Gastroesophageal sphincter (tissue), 4 donors: ENCODE data around the gene RAD51B. TPM values are rescaled to one million over a fixed set of nuclear protein-coding genes. Genes with fewer than 3 reads are reported as not detected.

Experiments used
- ATAC-seq: fragments of 150-250 bp; one replicate; pipeline ENCODE4 v1.9.1; 2016; ENCODE audit warnings: mild to moderate bottlenecking, moderate library complexity
- H3K27ac ChIP-seq, 4 donors: fragments of 200-600 bp; sonication (generic) in 3 of 4; 1 replicate in 3 of 4; 2 replicates in 1 of 4; pipeline ENCODE4 v1.5.1; 2016 to 2019
- H3K27me3 ChIP-seq: fragments of 200-600 bp; sonication (generic); one replicate; pipeline ENCODE4 v1.5.1; 2019
- H3K36me3 ChIP-seq, 2 donors: fragments of 200-600 bp; sonication (generic); one replicate each; pipeline ENCODE4 v1.5.1; 2019; ENCODE audit warnings: control low read depth in 1 of 2
- H3K4me1 ChIP-seq, 3 donors: fragments of 200-600 bp; sonication (generic); 1 replicate in 2 of 3; 2 replicates in 1 of 3; pipeline ENCODE4 v1.5.1; 2016 to 2019; ENCODE audit warnings: control low read depth in 2 of 3
- H3K4me3 ChIP-seq, 2 donors: fragments of 200-600 bp; sonication (generic); one replicate each; pipeline ENCODE4 v1.5.1; 2019; ENCODE audit warnings: mild to moderate bottlenecking in 1 of 2, moderate library complexity in 1 of 2
- H3K9me3 ChIP-seq, 3 donors: fragments of 200-600 bp; sonication (generic); one replicate each; pipeline ENCODE4 v1.5.1; 2017 to 2019; ENCODE audit warnings: control low read depth in 2 of 3
- EP300 ChIP-seq: sonication (generic); formaldehyde crosslinking; IDR thresholded peaks from one replicate; pipeline ENCODE4 v1.6.1; 2017; ENCODE audit warnings: antibody characterized with exemption, mild to moderate bottlenecking
- POLR2A ChIP-seq, 2 donors: fragments of 450-650 bp; IDR thresholded peaks; one replicate each; pipeline ENCODE4 v1.6.1; 2017; ENCODE audit warnings: antibody characterized with exemption in 2 of 2, mild to moderate bottlenecking in 2 of 2, moderate library complexity in 1 of 2
- POLR2AphosphoS5 ChIP-seq: sonication (generic); formaldehyde crosslinking; IDR thresholded peaks from one replicate; pipeline ENCODE4 v1.6.1; 2017; ENCODE audit warnings: antibody characterized with exemption
- WGBS, 2 donors: methylation state at CpG; one replicate each; pipeline ENCODE4 v1.1.5; 2018; ENCODE audit warnings: low coverage in 1 of 2; 5-methylcytosine and 5-hydroxymethylcytosine counted together
- total RNA-seq, 4 donors: library from RNA; depleted of rRNA; stranded (reverse); fragments of >200 nt; gene quantifications; one replicate each; pipeline ENCODE4 v1.1.0, GENCODE V29; 2016
- TF ChIP-seq, protein P1 (sequence below), 4 experiments: fragments of 200-600 bp in 2 of 4; fragments of 450-650 bp in 2 of 4; sonication (generic) in 1 of 4; IDR thresholded peaks; one replicate each; pipeline ENCODE4 v1.5.1; 2017 to 2019; ENCODE audit warnings: antibody characterized with exemption in 4 of 4, mild to moderate bottlenecking in 2 of 4, moderate library complexity in 2 of 4

RAD51B gene
- total RNA-seq, 4 donors from 2014 or later = 5.1 to 7.0 (median 6.0) TPM

DNA sequence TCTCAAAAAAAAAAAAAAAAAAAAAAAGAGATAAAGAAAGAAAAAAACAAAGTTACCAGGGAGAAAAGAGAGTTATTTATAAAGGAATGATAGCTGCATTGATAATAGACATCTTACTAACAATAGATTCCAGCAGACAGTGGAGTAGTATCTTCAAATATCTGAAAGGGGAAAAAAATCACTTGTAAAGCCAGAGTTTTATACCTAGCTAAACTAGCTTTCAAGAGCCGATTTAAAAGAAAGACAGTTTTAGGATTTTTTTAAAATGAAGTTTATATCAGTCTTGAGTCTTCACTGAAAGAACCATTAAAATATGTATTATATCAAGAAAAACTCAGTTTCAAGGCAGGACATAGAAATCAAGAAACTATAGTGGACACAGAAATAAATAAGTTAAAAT is 710.9 kb downstream of the RAD51B start:
- WGBS, 2 donors = 80 to 100% methylated on average over 1 of the region's 1 CpG
- Histone ChIP-seq H3K4me1 (peaks cover 4 to 22% (median 7%) of the 10 kb centered on the region in 3 donors), H3K4me3 (no peak overlapping the region), H3K36me3 (no peaks in the 10 kb centered on the region), H3K27me3 (no peaks in the 10 kb centered on the region), H3K27ac (no peak overlapping the region), H3K9me3 (peaks cover 0 to 24% (median 0%) of the 10 kb centered on the region in 3 donors)
- ATAC-seq = no peak
- TF ChIP-seq POLR2AphosphoS5 (no peak), POLR2A (IDR thresholded peaks at IDR 0.05) (no peak), EP300 (no peak)
- TF ChIP-seq, protein P1, sequence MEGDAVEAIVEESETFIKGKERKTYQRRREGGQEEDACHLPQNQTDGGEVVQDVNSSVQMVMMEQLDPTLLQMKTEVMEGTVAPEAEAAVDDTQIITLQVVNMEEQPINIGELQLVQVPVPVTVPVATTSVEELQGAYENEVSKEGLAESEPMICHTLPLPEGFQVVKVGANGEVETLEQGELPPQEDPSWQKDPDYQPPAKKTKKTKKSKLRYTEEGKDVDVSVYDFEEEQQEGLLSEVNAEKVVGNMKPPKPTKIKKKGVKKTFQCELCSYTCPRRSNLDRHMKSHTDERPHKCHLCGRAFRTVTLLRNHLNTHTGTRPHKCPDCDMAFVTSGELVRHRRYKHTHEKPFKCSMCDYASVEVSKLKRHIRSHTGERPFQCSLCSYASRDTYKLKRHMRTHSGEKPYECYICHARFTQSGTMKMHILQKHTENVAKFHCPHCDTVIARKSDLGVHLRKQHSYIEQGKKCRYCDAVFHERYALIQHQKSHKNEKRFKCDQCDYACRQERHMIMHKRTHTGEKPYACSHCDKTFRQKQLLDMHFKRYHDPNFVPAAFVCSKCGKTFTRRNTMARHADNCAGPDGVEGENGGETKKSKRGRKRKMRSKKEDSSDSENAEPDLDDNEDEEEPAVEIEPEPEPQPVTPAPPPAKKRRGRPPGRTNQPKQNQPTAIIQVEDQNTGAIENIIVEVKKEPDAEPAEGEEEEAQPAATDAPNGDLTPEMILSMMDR (IDR thresholded peaks at IDR 0.05) = no peak

DNA sequence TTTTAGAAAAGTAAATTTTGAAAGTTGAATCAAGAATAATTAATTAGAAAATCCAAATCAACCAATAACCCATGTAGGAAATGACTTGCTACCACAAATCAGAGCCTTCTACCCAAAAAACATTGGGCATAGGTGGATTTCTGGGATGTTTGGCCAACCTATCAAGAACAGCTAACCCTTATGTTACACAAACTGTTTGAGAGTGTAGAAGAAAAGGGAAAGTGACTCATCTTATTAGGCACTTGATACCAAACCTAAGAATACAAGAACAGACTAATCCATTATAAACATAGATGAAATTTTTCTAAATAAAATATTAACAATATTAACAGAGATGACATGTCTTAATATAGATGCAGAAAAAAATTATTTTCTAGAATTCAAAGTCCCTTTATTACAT is 712.9 kb downstream of the RAD51B start:
- Histone ChIP-seq H3K9me3 (peaks cover 0 to 24% (median 0%) of the 10 kb centered on the region in 3 donors), H3K36me3 (no peaks in the 10 kb centered on the region), H3K27me3 (no peaks in the 10 kb centered on the region), H3K4me3 (no peak overlapping the region), H3K27ac (no peak overlapping the region), H3K4me1 (peaks cover 0 to 9% (median 7%) of the 10 kb centered on the region in 3 donors)
- TF ChIP-seq POLR2AphosphoS5 (no peak), EP300 (no peak), POLR2A (IDR thresholded peaks at IDR 0.05) (no peak)
- TF ChIP-seq, protein P1 (IDR thresholded peaks at IDR 0.05) = no peak
- no peak for ATAC-seq

DNA sequence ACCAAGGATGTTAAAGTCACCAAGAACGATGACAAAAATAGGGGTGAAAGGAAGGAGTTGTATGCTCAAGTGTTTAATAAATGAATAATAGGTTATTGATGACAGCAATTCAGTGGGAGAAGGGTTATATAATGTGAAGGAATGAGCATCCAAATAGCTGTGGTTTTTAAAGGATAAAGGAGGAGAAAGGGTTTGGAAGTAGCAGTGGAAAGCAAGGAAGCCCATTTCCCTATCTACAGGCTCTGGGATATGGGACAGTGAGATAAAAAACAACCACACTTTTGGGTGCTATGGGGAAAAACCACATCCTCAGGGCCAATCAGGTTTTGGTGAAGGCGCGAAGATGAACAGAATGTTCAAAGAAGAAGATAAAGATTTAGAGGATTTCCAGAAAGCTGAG is 714.7 kb downstream of the RAD51B start:
- WGBS, 2 donors = 100% methylated on average over 3 of the region's 3 CpGs
- Histone ChIP-seq H3K4me1 (peaks cover 0 to 15% (median 0%) of the 10 kb centered on the region in 3 donors), H3K27me3 (no peaks in the 10 kb centered on the region), H3K36me3 (no peaks in the 10 kb centered on the region), H3K4me3 (no peak overlapping the region), H3K27ac (no peak overlapping the region), H3K9me3 (peaks cover 0 to 20% (median 0%) of the 10 kb centered on the region in 3 donors)
- no peak for ATAC-seq
- TF ChIP-seq, protein P1 (IDR thresholded peaks at IDR 0.05) = no peak
- TF ChIP-seq POLR2A (IDR thresholded peaks at IDR 0.05) = no peak
- no peak for TF ChIP-seq EP300
- TF ChIP-seq POLR2AphosphoS5 = no peak

DNA sequence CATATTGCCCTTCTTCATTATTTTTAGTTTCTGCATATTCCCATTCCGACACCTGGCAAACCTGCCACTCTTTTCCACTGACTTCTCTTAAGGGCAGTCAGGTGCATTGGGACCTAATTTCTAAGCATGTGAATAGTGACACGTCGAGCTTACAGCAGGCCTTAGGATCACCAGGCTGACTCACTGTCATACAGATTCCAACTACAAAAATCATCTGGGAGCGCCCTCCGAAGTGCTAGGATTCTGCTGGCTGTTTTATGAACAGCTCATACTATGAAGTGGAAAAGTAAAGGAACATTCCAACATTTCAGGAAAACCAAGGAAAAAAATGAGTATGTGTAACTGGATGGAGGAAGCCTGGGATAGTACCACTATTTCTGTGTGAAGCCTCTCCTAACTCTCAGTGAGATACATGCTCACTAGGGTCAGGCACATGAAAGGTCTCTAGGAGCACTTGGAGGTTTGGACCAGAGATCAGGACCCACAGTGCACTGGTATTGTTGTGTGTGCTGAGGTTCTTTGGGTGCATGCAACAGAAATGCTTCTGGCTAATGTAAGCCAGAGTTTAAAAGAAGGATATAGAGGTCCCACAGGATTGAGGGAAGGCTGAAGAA is 715.9 kb downstream of the RAD51B start:
- peaks cover 0 to 27% (median 0%) of the 10 kb centered on the region in 3 donors for H3K4me1 ChIP-seq
- peak; percentile 53 for ATAC-seq
- 33 to 100% methylated on average over 3 to 5 of the region's 5 CpGs for WGBS, 2 donors
- no peak overlapping the region for H3K27ac ChIP-seq
- H3K9me3 ChIP-seq = peaks cover 0 to 10% (median 0%) of the 10 kb centered on the region in 3 donors
- no peaks in the 10 kb centered on the region for H3K36me3 ChIP-seq
- H3K4me3 ChIP-seq = no peak overlapping the region
- no peaks in the 10 kb centered on the region for H3K27me3 ChIP-seq
- no peak for TF ChIP-seq POLR2AphosphoS5

DNA sequence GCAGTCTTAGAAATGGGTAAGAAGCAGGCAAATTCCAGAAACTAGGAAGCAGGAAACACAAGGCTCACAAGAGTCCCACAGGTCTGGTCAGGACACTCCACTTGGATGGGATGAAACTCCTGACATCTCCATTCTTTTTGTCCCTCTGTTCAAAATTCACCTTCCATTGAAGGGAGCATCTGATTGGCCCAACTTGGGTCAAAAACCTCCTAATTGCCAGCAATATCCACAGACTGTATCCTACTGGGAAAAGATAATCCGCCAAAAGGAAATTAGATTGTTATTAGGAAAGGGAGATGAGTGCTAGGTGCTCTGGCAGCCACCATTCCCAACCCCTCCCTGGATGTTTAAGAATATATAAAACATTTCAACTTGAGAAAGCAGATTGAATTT is 716.4 kb downstream of the RAD51B start:
- H3K9me3 ChIP-seq = peaks cover 0 to 5% (median 0%) of the 10 kb centered on the region in 3 donors
- H3K4me3 ChIP-seq = no peak overlapping the region
- peaks cover 0 to 32% (median under 1%) of the 10 kb centered on the region in 3 donors for H3K4me1 ChIP-seq
- H3K27ac ChIP-seq = no peak overlapping the region
- ATAC-seq = no peak
- WGBS, 2 donors = 88 to 92% methylated on average over 1 of the region's 1 CpG
- no peaks in the 10 kb centered on the region for H3K36me3 ChIP-seq
- H3K27me3 ChIP-seq = no peaks in the 10 kb centered on the region
- TF ChIP-seq POLR2AphosphoS5 (no peak), POLR2A (IDR thresholded peaks at IDR 0.05) (no peak), EP300 (no peak)
- TF ChIP-seq, protein P1 (IDR thresholded peaks at IDR 0.05) = no peak
